DMS153 treated with DMSO at 0.1 percent for 48 hours (cell line): Measurements from ENCODE around the gene CHD3.

Source experiments
- DNase-seq: peaks from one replicate; lab custom pipeline; 2025; ENCODE audit not compliant: unreplicated experiment; lab: John Stamatoyannopoulos, UW

CHD3 gene

GRCh38 chr17:7888184-7888920 is at the start of gene CHD3:
CHD3 (plus strand) TSS chr17:7888789; CDS start chr17:7889001, 212 bp downstream.
- no peak for DNase-seq

GRCh38 chr17:7839190-7839875 is 49.3 kb upstream of the CHD3 start:
- DNase-seq, result no peak

GRCh38 chr17:7839876-7840261 is 48.7 kb upstream of the CHD3 start:
- no peak for DNase-seq

GRCh38 chr17:7840441-7840840 is 48.1 kb upstream of the CHD3 start:
- DNase-seq, result no peak

- no peak for DNase-seq
Measured at GRCh38 chr17:7840875-7841274, 47.7 kb upstream of the CHD3 start.

GRCh38 chr17:7841396-7841914 is 47.1 kb upstream of the CHD3 start:
- DNase-seq, result no peak

GRCh38 chr17:7841915-7842379 is 46.6 kb upstream of the CHD3 start:
- DNase-seq, result peak; percentile 25

- DNase-seq, result no peak
Measured at GRCh38 chr17:7842380-7843256, 46.0 kb upstream of the CHD3 start.

GRCh38 chr17:7843257-7843535 is 45.4 kb upstream of the CHD3 start:
- DNase-seq, result no peak

- peak; percentile 47 for DNase-seq
Measured at GRCh38 chr17:7843536-7844291, 44.9 kb upstream of the CHD3 start.

- peak; percentile 50 for DNase-seq
Measured at GRCh38 chr17:7844292-7845154, 44.1 kb upstream of the CHD3 start.

GRCh38 chr17:7845359-7846062 is 43.1 kb upstream of the CHD3 start:
- DNase-seq, result no peak

- DNase-seq, result no peak
Measured at GRCh38 chr17:7846063-7846735, 42.4 kb upstream of the CHD3 start.

- no peak for DNase-seq
Measured at GRCh38 chr17:7846765-7847661, 41.6 kb upstream of the CHD3 start.

GRCh38 chr17:7848131-7848579 is 40.4 kb upstream of the CHD3 start:
- DNase-seq, result no peak

GRCh38 chr17:7848739-7849129 is 39.9 kb upstream of the CHD3 start:
- no peak for DNase-seq

GRCh38 chr17:7849130-7849750 is 39.3 kb upstream of the CHD3 start:
- no peak for DNase-seq
